ENCODE data around the gene RIBC2.
"Not testable (repeated sequence)": the region's sequence is repeated elsewhere in the genome, so short reads cannot be mapped to it uniquely, and the experiment has no call there.

Gene RIBC2

DNA sequence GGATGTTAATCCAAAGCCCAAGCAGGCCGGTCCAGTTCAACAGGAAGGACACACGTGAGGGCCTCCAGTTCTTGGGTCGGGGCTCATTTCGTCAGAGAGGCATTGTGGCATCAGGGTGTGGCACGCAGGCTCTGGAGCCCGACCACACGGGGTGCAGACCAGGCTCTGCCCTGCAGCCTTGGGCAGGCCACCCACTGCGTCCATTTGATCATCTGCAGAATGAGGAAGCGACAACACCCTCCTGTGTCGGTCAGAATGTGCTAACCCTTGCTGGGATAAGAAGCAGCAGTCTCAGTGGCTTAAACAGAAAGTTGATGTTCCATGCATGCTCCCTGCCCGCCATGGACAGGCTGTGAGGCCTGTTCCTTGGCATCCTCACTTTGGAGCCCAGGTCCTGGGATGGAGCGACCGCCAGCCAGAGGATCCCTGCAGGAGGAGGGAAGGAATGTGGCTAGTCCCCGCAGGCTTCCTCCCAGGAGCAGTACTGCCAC lies 10.8 kb downstream of the RIBC2 start:
- DNase-seq (ENCODE audit: low spot score) = no peak

DNA sequence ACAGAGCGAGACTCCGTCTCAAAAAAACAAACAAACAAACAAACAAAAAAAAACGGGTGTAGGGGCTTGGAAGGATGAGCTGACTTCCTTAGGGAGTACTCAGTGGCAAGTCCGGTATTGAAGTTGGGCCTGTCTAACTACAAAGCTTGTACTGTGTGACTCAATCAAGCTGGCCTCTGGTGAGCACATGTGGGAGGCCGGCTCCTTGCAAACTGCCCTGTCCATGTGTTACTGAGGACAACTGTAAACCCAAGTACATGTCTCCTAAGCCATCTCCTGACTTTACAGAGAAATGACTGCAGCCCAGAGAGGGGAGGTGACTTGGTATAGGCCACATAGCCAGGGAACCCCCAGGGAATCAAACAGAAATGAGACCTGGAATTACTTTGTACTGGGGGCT lies 11.6 kb downstream of the RIBC2 start:
- DNase-seq (ENCODE audit: low spot score) = no peak

DNA sequence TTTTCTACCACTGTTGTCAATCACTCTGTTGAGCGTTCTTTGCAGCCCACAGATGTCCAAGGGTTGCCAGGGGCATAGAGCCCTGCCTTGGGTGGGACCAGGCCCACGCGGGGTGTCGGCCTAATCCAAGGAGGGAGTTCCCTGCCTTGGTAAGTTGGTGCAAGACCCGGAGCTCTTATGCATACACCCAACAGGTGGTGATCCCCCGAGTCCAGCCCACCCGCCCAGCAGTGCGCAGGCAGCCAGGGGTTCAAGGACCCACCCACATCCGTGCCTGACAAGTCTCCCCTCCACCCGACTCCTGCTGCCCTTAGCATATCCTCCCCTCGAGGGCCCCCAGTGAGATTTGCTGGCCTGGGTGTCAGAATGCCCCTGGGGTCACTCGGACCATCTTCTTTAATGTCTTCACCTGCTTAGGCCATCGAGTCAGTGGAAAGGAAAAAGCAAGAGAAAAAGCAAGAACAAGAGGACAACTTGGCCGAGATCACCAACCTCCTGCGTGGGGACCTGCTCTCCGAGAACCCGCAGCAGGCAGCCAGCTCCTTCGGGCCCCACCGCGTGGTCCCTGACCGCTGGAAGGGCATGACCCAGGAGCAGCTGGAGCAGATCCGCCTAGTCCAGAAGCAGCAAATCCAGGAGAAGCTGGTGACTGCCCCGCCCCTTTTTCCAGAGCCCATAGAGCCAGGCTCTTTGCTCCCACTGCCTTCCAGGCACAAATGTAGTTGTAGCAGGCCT lies 12.2 kb downstream of the RIBC2 start:
- no peak for DNase-seq (ENCODE audit: low spot score)

DNA sequence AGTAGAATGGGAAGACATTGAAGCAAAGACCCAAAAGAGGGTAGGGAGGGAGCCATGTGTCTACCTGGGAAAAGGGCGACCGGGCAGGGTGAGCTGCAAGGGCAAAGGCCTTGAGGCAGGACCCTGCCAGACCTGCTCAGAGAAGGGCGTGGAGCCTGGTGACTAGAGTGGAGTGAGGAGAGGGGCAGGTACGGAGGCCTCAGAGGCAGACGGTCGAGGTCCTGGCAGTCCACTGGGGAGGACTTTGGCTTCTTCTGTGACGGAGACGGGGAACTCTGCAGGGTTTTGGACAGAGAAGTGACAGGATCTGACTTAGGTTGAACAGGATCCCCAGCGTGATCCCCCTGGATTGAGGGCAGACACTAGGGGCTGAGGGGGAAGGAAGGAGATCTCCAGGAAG lies 12.9 kb downstream of the RIBC2 start:
- no peak for DNase-seq (ENCODE audit: low spot score)

DNA sequence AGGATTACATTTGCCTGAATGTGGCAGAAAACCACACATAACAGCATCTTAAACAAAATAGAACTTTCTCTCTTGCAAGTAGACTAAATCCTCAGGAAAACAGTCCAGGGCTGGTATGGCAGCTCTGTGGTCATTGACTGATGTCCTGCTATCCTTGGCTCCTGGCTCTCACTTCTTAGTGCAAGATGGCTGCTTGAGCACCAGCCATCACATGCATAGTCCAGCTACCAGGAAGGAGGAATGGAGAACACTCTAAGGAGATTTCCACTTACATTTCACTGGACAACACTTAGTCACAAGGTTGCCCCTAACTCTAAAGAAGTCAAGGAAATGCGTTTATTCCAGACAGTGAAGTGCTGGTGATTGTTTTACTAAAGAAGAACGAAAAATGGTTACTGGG lies 13.6 kb downstream of the RIBC2 start:
- no peak for DNase-seq (ENCODE audit: low spot score)

DNA sequence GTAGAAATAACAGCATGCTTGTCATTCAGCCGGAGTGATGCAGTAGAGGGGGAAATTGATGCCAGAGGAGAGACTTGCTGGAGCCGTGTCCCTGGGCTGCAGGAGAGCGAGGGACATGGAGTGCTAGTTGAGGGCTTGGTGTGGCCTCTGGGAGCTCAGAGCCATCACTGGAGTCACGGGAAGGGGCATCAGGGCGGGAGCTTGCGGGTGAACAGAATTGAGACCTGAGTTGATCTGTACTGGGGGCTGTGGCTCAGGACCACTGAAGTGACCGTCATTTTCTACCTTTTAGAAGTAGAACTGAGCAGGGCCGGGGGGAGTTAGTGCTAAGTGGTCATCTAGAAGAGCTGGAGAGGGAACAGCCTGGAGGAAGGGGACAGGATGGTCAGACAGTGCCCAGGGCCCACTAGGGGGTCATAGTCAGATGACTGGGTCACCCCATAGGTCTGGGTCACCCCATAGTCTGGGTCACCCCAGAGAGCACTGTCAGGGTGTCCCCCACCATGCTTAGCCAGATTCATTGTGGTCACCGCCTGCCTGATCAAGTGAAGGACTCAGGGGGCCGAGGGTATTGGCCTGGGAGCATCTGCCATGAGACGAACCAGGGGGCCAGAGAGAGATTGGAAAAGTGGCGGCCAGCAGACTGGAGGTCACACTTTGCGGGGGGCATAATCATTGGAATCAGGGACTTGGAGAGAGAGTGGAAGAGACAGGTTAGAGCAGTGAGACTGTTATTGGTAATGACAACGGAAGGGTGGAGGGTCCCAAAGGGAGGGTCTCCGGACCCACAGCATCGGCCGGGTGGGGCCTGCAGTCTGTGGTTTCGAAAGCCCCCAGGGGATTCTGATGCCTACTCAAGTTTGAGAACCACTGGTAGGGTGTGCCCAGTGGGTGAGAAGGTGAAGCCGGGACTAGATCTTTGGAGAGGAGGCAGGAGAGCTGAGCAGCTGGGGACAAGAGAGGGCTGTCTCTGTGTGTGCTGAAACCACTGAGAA lies 15.2 kb downstream of the RIBC2 start:
- no peak for DNase-seq (ENCODE audit: low spot score)

DNA sequence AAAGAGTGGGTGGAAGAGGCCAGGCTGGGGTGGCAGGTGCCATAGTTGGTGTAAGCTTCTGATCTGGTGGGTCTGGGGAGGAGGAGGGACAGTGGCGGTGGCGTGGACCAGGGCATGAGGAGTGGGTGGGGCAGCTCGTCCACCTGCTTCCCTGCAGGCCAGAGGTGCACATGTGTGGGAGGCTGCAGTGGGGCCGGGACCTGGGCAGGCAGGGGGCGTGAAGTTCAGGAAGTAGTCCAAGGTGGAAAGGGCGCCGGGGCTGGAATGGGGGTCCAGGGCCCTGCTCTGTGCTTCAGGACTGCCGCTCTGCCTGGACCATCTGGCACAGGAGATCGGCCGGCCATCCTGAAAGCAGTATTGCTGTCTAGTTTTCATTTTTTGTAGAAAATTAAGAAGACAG lies 15.9 kb downstream of the RIBC2 start:
- DNase-seq (ENCODE audit: low spot score) = no peak

DNA sequence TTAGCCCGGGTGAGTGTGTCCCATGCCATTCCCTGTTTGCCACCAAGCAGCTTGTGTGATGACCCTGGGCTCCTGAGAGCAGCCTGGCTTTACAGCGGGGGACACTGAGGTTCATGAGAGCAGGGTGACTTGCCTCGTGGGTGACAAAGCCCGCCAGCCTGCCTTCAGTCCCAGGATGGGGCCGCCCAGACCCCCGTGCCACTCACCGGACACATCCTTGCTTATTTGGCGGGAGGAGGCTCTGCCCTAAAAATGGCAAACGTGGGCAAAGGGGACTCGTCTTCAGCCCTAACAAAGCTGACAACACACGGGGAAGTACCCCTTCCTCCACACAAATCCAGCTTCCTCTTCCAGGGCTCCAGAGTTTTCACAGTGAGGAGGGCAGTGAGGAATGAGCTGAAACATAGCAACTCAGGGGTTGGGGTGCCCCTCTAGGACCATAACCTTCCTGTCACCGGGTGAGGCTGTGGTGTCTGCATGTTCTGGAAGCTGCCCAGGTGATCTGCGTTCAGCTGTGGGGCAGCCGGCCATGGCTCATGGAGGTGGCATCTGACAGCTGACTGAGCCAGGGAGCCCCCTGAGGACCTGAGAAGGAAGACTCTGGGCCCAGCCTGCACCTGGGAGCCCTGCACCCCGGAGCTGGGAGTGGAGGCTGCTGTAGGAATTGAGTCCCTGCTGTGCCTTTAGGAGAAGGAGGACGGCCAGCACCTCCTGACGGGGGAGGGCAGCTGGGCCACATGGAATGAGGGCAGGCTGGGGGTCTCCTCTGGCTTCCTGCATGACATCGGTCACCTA lies 16.7 kb downstream of the RIBC2 start:
- no peak for DNase-seq (ENCODE audit: low spot score)

DNA sequence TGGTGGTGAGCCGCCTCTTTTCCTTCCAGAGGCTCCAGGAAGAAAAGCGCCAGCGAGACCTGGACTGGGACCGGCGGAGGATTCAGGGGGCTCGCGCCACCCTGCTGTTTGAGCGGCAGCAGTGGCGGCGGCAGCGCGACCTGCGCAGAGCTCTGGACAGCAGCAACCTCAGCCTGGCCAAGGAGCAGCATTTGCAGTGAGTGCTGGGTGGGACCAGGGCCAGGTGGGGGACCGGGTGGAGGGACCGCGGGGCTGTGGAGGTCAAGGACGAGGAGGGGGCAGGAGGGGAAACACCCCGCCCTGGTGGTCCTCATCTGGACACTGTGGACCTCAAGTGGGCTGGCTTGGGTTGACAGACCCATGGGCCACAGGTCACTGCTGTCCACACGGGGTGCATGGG lies 17.4 kb downstream of the RIBC2 start:
- no peak for DNase-seq (ENCODE audit: low spot score)

DNA sequence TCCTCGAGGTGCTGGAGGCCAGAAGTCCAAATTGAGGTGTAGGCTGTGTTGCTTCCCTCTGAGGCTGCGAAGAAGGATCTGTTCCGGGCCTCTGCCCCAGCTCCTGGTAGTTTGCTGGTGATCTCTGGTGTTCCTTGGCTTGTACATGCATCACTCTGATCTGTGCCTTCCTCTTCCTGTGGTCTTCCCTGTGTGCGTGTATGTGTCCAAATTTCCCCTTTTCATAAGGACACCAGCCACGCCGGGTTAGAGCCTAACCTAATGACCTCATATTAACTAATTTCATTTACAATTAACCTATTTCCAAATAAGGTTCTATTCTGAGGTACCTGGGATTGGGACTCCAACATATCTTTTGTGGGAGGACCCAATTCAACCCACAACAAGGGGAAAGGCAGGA lies 21.5 kb downstream of the RIBC2 start:
- DNase-seq (ENCODE audit: low spot score) = no peak

DNA sequence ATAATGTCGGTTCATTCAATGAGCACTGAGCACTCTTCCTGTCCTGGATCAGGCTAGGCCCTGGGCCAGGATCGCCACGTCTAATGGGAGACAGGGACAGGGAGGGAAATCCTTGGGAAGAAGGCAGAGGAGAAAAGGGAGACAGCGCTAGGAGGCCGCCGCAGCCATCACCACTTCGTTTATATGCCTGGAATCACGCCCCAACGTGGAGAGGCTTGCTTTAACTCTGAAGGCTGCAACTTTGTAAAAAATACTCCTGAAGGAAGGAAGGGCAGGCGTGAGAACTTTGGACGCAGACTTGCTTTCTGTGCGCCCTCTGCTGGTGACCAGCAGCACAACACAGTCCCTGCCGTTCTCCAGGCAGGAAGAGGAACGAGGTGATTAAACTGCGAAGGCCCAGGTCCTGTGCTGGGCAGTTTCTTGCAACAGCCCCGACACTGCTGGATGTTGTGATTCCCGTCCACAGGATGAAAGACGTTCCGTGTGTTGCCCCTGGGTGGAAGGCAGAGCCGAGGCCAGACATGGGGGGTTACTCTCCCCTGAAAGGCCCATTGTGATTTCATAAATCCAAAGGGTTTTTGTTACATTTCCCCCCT lies 22.1 kb downstream of the RIBC2 start:
- peak; percentile 70 for DNase-seq (ENCODE audit: low spot score)

DNA sequence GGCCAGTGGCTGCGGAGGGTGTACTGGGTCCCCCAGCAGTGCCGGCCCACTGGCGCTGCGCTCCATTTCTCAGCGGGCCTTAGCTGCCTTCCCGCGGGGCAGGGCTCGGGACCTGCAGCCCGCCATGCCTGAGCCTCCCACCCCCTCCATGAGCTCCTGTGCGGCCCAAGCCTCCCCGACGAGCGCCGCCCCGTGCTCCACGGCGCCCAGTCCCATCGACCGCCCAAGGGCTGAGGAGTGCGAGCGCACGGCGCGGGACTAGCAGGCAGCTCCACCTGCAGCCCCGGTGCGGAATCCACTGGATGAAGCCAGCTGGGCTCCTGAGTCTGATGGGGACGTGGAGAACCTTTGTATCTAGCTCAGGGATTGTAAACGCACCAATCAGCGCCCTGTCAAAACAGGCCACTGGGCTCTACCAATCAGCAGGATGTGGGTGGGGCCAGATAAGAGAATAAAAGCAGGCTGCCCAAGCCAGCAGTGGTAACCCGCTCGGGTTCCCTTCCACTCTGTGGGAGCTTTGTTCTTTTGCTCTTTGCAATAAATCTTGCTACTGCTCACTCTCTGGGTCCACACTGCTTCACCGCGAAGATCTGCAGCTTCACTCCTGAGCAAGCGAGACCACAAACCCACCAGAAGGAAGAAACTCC lies 23.5 kb downstream of the RIBC2 start:
- DNase-seq (ENCODE audit: low spot score) = not testable (repeated sequence)

DNA sequence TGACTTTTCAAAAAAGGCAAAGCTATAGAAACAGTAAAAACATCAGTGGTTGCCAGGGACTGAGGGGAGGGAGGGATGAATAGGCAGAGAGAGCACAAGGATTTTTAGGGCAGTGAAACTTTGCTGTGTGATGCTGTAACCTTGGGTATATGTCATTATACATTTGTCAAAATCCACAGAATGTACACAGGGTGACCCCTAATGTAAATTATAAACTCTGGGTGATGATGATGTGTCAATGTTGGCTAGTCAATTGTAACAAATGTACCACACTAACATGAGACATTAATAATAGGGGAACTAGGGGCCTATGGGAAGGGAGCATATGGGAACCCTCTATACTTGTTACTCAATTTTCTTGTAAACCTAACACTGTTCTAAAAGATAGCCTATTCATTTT lies 24.8 kb downstream of the RIBC2 start:
- no peak for DNase-seq (ENCODE audit: low spot score)

DNA sequence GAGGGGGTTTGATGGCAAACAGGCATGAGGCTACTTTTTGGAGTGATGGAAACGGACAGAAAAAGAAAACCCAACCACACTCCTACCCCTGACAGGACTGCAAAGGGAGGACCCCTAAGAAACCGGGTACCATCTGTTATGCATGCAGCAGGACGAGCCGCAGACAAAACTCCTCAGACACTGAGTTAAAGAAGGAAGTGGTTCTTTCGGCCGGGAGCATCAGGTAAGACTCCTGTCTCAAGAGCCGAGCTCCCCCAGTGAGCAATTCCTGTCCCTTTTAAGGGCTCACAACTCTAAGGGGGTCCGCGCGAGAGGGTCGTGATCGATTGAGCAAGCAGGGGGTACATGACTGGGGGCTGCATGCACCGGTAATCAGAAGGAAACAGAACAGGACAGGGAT lies 27.2 kb downstream of the RIBC2 start:
- not testable (repeated sequence) for DNase-seq (ENCODE audit: low spot score)

DNA sequence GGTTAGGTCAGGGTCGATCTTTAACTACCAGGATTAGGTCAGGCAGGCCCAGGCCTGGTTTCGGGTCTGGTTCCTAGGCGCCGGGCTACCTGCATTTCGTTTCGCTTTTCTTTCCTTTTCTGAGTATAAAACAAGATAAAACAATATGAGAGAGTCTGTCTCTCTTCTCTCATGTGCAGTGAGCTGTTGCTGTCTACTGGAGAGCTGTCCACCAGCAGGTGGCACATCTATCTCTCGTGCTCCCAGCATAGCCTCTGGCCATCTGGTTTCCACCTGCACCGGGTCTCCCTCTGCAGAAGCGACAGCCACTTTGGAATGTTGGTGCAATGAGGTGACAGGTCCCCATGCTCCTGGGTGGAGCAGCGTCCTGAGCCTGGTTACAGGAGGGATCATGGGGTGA lies 27.6 kb downstream of the RIBC2 start:
- no peak for DNase-seq (ENCODE audit: low spot score)

DNA sequence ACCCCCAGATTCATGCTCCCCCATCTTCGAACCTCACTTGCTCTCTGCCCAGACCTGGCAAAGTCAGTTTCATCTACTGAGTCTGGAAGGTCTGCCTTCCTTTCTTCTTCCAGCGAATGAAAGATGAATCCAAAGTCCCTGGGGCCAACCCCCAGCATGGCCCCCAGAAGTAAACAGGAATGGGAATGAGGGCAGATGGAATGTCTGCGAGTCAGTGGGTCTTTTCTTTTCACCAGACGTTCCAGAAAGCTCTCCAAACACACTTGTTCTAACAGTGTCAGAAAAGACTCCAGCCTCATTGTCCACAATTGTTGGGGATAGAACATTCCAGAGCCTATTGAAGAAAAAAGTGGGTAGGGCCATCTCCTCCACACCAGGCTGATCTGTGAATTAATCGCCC lies 28.6 kb downstream of the RIBC2 start:
- DNase-seq (ENCODE audit: low spot score) = no peak

DNA sequence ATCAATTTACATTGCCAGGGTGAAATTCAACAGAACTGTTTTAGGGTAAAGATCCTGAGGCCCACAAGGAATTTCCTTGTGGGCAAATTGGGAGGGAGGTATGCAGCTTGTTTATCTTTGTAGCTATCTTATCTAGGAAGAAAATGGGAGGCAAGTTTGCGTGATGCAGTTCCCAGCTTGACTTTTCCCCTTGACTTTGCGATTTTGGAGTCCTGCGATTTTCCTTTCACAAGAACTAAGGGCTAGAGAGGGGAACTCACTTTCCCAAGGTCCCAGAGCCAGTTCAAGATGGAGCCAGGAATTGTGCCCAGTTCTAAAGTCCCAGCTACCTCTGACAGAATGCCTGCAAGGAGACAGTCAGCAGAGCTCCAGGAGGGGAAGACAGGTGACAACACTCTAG lies 30.7 kb downstream of the RIBC2 start:
- no peak for DNase-seq (ENCODE audit: low spot score)

DNA sequence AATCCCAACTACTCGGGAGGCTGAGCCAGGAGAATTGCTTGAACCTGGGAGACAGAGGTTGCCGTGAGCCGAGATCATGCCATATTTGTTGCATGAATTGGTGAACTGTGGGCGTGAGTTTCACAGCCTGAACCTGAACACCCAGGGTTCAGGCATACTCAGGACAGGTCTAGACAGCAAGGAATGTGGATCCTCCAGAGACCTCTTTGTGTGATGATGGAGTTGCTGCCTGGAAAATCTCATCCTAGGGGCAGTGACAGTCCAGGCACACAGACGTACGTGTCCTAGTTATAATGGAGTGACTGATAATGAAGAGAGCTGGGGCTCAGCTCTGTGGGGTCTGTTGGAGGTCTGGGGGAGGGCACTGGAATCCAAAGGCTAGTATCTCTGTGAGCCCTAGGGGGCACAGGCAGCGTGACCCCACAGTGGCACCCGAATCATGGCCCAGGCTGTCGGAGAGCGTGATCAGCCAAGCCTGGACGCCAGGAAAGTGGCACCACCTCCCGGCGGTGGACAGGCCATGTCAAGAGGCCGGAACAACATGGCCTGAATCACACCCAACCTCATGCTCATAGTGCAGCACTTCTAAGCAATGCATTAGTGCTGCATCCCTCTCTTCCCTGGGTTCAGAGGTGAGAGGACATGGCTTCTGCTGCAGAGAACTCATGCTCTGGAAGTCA lies 31.7 kb downstream of the RIBC2 start:
- DNase-seq (ENCODE audit: low spot score) = no peak

DNA sequence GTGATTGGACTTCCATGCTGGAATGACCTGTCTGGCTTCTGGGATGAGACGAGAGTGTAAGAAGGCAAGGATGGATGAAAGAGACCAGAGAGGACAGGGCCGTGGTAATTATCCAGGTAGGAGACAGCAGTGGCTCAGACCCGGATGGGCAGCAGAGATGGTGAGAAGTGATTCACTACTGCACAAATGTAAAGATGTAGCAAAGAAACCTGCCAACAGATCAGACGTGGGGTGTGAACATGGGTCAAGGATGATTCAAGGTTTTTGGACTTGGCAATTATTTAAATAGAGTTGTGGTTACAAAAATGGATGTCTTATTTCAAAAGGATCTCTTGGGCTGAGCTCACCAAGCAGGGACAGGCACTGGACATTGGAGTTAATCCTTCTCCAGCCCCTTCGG lies 32.7 kb downstream of the RIBC2 start:
- no peak for DNase-seq (ENCODE audit: low spot score)

DNA sequence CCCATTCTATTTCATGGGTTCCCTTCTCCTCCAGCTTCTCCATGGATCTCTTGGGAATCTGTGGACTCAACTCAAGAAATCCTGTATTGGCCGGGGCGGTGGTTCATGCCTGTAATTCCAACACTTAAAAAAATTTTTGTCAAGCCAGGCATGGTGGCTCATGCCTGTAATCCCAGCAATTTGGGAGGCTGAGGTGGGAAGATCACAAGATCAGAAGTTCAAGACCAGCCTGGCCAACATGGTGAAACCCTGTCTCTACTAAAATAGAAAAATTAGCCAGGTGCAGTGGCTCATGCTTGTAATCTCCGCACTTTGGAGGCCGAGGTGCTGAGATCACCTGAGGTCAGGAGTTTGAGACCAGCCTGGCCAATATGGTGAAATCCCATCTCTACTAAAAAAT lies 34.1 kb downstream of the RIBC2 start:
- not testable (repeated sequence) for DNase-seq (ENCODE audit: low spot score)

DNA sequence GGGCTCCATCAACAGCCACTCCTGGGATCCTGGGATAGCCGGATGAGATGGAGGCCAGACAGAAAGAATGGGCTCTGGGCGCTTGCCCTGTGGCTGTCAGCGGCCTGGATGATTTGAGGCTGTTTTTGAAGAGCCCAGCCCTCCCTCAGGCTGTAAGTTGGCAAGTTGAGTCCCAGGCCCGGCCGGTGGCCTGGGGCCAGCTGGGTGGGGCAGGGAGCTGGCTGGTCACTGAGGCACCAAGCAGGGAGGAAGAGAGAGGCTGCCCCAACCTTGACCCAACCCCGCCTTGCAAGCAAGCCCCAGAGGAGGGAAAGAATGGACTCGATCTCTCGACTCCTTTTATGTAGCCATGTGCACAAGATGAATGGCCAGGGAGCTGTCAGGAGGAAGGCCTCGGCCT lies 34.9 kb downstream of the RIBC2 start:
- DNase-seq (ENCODE audit: low spot score) = no peak

Measured in putamen (tissue), 1 donor.